GM19328 (cell line): ENCODE results near the gene MYBPC3.

Source experiments
- ATAC-seq: cut with Tn5 transposase; IDR thresholded peaks from one replicate; pipeline ENCODE4 v1.9.1; 2021; ENCODE audit warnings: mild to moderate bottlenecking, moderate library complexity; ENCODE audit not compliant: unreplicated experiment

MYBPC3 gene

DNA sequence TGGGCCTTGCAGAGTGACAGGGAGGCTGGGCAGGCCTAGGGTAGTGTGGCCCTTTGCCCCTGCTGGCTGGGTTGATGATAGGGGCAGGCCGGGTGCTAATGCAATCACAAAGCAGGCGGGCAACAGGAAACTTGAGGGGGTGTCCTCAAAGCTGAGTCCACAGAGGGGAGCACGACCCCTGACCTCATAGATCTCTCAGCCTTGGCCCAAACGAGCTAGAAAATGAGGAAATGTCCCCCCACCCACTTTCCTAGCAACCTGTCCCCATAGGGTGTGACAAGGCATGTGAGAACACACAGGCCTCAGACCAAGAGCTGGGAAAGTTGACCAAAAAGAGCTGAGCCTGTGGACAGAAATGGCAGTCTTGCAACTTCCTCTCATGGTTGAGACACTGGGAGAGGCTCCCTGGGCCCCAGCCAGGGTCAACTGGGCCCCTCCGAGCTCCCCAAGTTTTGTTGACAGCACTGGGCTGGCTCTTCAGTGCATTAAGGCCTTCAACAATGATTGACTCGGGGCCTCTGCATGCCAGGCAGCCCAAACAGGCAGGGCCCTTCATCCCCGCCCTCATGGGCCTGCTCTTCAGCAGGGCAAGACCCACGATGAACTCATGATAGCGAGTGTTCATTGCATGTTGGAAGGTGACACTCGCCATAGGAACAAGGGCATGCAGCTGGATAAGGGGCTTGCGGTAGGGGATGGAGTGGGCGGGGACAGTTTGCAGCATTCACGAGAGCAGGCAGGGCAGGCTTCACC is 35.6 kb upstream of the MYBPC3 start:
- ATAC-seq = no peak

GRCh38 chr11:47384498-47384897 is 32.0 kb upstream of the MYBPC3 start:
- no peak for ATAC-seq

GRCh38 chr11:47383071-47383470 is 30.6 kb upstream of the MYBPC3 start:
- no peak for ATAC-seq

DNA sequence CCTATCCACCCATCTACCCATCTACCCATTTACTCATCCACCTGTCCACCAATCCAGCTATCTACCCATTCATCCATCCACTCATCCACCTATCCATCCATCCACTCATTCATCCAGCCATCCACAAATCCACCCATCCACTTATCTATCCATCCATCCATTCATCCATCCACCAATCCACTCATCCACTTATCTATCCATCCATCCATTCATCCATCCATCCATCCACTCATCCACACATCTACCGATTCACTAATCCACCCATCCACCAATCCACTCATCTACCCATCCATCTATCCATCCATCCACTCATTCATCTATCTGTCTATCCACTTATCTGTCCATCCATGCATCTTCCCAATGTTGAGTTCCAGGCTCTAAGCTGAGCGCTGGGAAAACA is 27.6 kb upstream of the MYBPC3 start:
- ATAC-seq = no peak

- ATAC-seq = no peak
Observed at GRCh38 chr11:47379317-47379716, 26.8 kb upstream of the MYBPC3 start.

- peak; percentile 11 for ATAC-seq
Observed at GRCh38 chr11:47378836-47379170, 26.3 kb upstream of the MYBPC3 start.

DNA sequence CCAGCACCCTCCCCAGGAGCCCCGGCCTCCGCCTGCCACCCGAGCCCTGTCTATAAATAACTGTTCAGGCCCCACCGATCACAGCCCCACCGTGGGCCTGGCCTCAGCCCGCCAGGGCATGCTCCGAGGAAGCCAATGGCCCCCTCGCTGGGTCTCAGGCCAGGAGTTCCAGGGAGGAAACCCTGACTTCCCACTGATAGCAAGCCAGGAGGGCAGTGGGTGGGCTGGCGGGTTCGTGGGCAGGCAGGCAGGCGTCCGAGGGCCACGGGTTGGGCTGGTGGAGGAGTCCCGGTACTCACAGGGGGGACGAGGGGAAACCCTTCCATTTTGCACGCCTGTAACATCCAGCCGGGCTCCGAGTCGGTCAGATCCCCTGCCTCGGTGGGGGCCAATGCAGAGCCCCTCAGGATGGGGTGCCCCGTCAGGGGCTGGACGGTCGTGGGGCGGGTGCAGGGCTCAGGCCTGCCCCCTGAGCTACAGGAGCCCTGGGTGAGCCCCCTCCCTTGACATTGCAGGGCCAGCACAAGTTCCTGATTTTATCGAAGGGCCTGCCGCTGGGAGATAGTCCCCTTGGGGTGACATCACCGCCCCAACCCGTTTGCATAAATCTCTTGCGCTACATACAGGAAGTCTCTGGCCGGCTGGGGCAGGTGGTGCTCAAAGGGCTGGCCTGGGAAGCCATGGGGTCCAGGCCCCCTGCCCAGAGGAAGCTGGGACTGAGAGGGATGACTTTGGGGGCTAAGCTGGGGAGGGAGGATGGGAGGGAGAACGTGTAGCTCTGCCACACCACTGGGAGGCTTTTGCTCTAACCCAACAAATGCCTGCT is 25.7 kb upstream of the MYBPC3 start, which contains the start of gene SPI1:
Gene SPI1, minus strand, starts transcription at position 538 of the 826 bp plus-strand sequence. Its CDS starts 194 bp downstream, at position 344.
- ATAC-seq = peak; percentile 70

DNA sequence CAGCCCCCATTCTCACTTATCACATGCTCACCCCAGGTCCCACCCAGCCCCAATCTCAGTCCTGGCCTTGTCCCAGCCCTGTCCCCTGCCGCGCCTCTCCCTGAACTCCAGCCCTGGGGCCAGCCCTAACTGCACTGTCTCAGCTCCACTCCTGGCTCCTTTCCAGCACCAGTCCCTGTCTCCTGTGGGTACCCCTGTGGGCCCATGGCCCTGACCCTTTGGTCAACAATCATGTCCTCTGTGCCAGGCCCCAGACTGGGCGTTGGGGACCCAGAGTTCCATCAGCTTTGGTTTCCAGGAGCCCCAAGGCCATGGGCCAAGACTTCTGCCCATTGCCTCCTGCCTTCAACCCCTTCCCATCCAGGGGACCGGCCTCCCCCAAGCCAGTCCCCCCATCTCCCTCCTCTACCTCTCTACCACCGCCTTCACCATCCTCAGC is 25.1 kb upstream of the MYBPC3 start:
- no peak for ATAC-seq

GRCh38 chr11:47376525-47377371 is 24.2 kb upstream of the MYBPC3 start:
- no peak for ATAC-seq

DNA sequence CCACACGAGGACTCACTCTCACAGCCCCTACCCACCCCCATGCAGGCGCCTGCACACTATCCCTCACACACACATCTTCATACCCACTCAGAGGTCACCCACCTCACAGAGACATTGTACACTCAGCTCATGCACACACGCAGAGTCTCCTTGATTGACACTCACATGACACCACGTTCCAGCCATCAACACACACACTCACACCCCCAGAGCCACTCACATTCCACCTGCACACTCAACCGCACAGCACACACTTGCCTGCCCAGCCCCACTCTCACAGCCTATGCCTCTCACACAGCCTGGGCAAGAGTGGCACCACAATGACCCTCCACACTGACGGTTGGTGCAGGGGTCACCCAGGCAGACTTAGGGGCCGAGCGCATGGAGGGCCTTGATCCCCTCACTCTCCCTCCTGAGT is 23.6 kb upstream of the MYBPC3 start:
- ATAC-seq = no peak

DNA sequence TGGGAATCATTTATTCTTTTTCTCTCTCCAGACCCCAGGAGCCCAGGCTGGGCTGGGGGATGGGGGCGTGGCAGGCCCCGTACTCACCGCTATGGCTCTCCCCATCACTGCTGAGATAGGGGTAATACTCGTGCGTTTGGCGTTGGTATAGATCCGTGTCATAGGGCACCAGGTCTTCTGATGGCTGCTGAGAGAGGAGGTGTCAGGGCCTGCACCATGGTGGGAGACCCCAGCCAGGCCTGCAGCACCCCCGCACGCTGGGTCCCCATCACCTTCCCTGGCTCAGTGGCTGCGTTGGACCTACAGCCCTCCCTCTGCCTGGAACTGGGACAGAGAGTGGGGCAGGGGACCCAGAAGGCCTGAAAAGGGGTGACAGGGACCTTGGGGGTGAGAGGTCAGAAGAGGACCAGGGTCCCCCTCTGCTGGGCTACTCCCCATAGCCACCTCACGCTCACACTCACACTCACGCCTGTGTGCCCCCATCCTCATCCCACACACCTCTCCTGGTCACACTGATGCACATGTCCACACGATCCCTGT is 23.1 kb upstream of the MYBPC3 start:
- no peak for ATAC-seq

DNA sequence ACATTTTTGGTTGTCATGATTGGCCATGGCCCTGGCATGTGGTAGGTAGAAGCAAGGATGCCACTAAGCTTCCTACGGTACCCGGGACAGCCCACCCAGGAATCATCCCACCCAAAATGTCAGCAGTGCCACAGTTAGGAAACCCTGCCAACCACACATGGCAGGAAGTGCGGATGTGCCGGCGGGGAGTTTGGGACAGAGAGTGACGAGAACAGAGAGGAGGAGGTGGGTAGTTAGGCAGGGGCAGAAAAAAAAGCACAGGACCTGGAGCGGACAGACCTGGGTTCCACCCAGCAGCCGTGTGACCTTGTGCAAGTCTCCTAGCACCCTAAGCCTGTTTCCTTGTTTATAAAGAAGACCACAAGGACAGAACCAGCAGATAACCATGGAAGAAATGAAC is 22.5 kb upstream of the MYBPC3 start:
- no peak for ATAC-seq

GRCh38 chr11:47374720-47375019 is 22.2 kb upstream of the MYBPC3 start:
- no peak for ATAC-seq

GRCh38 chr11:47373876-47374719 is 21.6 kb upstream of the MYBPC3 start:
- ATAC-seq = no peak

DNA sequence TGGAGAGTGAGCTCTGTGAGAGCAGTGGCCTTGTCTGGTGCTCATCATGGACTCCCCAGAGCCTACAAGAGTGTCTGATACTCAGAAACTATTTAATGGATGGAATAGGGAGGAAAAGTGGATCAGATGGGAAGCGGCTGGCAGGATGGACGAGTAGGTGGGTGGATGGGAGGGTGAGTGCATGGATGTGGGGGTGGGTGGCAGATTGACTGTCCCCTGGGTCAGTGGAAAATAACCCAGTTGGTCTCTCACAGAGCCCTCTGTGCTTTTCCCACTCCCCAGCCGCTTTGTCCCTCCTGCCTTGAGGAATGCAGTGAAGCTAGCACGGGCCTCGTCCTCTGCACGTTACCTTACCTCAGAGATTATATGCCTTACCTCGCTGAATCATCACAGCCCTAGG is 19.9 kb upstream of the MYBPC3 start:
- ATAC-seq = no peak

DNA sequence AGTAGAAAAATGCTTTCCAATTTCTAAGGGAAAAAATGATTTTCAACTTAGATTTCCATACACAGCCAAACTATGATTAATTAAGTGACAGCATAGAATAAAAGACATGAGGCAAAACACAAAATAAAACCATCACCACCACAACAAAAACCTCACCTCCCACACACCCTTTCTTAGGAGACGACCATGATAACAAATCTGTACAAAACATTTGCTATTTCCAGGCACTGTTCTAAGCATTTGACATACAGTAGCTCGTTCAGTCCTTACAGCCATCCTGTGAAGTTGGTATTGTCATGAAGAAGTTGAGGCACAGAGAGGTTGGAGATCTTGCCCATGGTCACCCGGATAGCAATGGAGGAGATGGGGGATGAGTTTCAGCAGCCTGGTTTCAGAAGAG is 17.2 kb upstream of the MYBPC3 start:
- no peak for ATAC-seq

DNA sequence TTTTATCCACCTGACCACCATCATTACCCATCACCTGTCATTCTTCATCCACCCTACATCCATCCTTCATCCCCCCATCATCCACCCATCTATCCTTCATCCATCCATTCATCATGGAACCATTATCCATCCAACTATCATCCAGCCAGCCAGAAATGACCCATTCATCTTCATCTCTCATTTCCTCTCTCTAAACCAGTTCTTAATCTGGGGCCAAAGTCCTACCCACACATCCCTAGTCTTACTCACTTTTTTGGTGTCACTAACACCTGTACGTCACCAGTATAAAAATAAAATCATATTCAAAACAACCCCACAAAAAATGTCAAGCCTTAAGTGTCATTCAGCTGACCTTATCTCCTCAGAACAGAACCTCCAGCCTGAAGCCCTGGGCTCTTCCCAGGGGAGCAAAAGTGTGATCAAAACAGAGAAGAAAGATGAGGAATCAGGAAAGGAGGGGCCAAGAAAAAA is 13.6 kb upstream of the MYBPC3 start:
- no peak for ATAC-seq

GRCh38 chr11:47361419-47361818 is 8.9 kb upstream of the MYBPC3 start:
- ATAC-seq = no peak

- no peak for ATAC-seq
Observed at GRCh38 chr11:47360341-47360740, 7.8 kb upstream of the MYBPC3 start.

- no peak for ATAC-seq
Observed at GRCh38 chr11:47359586-47359985, 7.1 kb upstream of the MYBPC3 start.
